Activated CD4-positive, alpha-beta memory T cell treated with anti-CD3 and anti-CD28 coated beads, Interleukin-2, amount 10 ng/mL, durations not matched to agents 7 days and 5 days (primary cell): Measurements from ENCODE around the gene GRK6. TPM values are rescaled to one million over a fixed set of nuclear protein-coding genes. Genes with fewer than 3 reads are reported as not detected.
A peak's percentile ranks its signal among the peaks of the same experiment; 100 is the strongest.

Experiments
- CTCF ChIA-PET: fragments of 350-600 bp; sonication (Branson Sonifier 250); formaldehyde crosslinking; loops from one replicate; lab custom pipeline; 2021; ENCODE audit warnings: antibody characterized with exemption, inconsistent platforms; lab: Charles Lee
- POLR2A ChIA-PET: fragments of 350-600 bp; sonication (Branson Sonifier 250); formaldehyde crosslinking; loops from one replicate; lab custom pipeline; 2021; ENCODE audit warnings: antibody characterized with exemption; lab: Charles Lee
- DNase-seq: peaks from one replicate; pipeline ENCODE4 v3.0.0-alpha.2; 2020
- H3K27ac Mint-ChIP-seq: one replicate; pipeline ENCODE4 v1.8.0; 2021; ENCODE audit warnings: mild to moderate bottlenecking, mixed read lengths
- H3K27me3 Mint-ChIP-seq: one replicate; pipeline ENCODE4 v1.8.0; 2021; ENCODE audit warnings: mixed read lengths
- H3K36me3 Mint-ChIP-seq: one replicate; pipeline ENCODE4 v1.8.0; 2021; ENCODE audit warnings: low read depth, mixed read lengths
- H3K4me1 Mint-ChIP-seq: one replicate; pipeline ENCODE4 v1.8.0; 2021; ENCODE audit warnings: mixed read lengths
- H3K4me3 Mint-ChIP-seq: one replicate; pipeline ENCODE4 v1.8.0; 2021; ENCODE audit warnings: mild to moderate bottlenecking, mixed read lengths
- H3K9me3 Mint-ChIP-seq: one replicate; pipeline ENCODE4 v1.8.0; 2021; ENCODE audit warnings: mixed read lengths
- total RNA-seq, 2 experiments: library from RNA; stranded (reverse); gene quantifications; one replicate each; pipeline ENCODE4 v1.2.3, GENCODE V29; 2021

Gene GRK6
- total RNA-seq, 2 experiments from 2014 or later = 206 to 208 TPM

- H3K27ac Mint-ChIP-seq = peak overlapping the region; percentile 93
- POLR2A ChIA-PET = interaction anchor here (0.7 to 14.9 kb wide), 11 partner anchors 9 to 170 kb away, joined by 3 to 654 read pairs (median 4); partner anchors contain the start of genes F12, PRR7 and RGS14
- H3K27me3 Mint-ChIP-seq = no peaks in the 10 kb centered on the region
- peaks cover 69% of the 10 kb centered on the region for H3K4me1 Mint-ChIP-seq
- CTCF ChIA-PET = interaction anchor here (0.6 to 12.6 kb wide), 14 partner anchors 12 to 119 kb away, joined by 3 to 235 read pairs (median 4); partner anchors contain the start of gene PFN3
- no peaks in the 10 kb centered on the region for H3K9me3 Mint-ChIP-seq
- H3K4me3 Mint-ChIP-seq = peak overlapping the region; percentile 91
- peaks cover 71% of the 10 kb centered on the region for H3K36me3 Mint-ChIP-seq
- DNase-seq = peak; percentile 87
Observed at GRCh38 chr5:177429248-177430040, 3.0 kb downstream of the GRK6 start.

DNA sequence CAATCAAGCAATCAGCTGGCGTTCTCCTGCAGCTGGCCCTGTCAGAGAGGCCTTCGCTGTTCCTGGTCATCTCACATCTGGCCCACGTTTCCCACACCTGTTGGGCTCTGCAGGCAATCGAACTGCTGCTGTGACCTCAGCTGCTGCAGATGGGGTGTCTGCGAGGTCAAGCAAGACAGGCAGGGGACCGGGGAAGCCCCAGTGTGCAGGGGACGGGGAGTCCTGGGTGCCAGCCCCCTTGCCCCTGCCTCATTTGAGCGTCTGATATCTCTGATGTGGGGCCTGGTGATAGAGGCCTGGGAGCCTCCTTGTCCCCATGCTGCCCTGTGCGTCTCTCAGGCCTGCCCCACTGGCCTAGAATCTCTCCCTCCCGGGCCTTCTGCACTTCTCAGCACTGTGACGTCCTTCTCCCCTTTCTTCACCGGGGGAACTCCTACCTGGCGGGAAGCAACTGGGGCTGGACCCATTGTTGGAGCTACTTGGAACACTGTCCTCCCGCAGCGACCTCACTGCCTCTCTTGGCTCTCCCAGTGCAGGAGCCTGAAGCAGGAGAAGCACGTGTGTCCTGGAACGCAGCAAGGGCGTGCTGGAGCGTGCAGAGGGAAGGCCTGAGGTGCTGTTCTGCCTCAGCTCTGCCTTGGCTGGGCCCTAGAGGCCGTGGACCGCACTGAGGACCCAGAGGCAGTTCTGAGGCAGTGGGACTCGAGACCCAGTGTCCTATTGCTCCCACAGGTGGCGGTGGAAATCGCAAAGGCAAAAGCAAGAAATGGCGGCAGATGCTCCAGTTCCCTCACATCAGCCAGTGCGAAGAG lies 3.9 kb downstream of the GRK6 start:
- Mint-ChIP-seq H3K4me1 (peaks cover 68% of the 10 kb centered on the region), H3K27me3 (no peaks in the 10 kb centered on the region), H3K27ac (peak overlapping the region; percentile 93), H3K4me3 (peak overlapping the region; percentile 91), H3K9me3 (no peaks in the 10 kb centered on the region), H3K36me3 (peaks cover 79% of the 10 kb centered on the region)
- ChIA-PET CTCF (interaction anchor here (1.0 to 12.6 kb wide), 12 partner anchors 12 to 120 kb away, joined by 3 to 235 read pairs (median 5); partner anchors contain the start of gene PFN3), POLR2A (interaction anchor here (0.7 to 14.9 kb wide), 12 partner anchors 10 to 124 kb away, joined by 3 to 654 read pairs (median 6); partner anchors contain the start of genes F12, LMAN2 and PRR7)
- no peak for DNase-seq

DNA sequence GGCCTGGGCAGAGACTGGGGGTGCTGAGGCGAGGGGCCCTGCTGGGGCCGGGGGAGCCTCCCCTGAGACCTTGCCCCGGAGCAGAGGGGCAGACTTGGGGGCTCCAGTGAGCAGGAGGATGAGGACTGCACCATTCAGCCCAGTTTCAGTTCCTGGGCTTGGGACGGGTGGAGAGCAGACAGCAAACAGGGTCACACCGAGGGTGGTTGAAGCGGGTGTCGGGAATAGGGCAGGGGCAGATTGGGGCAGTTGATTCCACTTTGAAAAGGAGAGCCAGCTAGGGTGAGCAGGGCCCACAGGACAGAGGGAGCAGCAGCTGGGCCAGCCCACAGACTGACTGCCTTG lies 4.5 kb downstream of the GRK6 start:
- no peak for DNase-seq
- no peaks in the 10 kb centered on the region for H3K9me3 Mint-ChIP-seq
- ChIA-PET CTCF (interaction anchor here (0.9 to 12.6 kb wide), 16 partner anchors 10 to 128 kb away, joined by 3 to 235 read pairs (median 5); partner anchors contain the start of genes PFN3, PRELID1 and RAB24), POLR2A (interaction anchor here (1.0 to 14.9 kb wide), 12 partner anchors 15 to 317 kb away, joined by 3 to 654 read pairs (median 6); partner anchors contain the start of genes F12, LMAN2, PDLIM7 and PRR7)
- no peaks in the 10 kb centered on the region for H3K27me3 Mint-ChIP-seq
- H3K4me1 Mint-ChIP-seq = peaks cover 70% of the 10 kb centered on the region
- peaks cover 85% of the 10 kb centered on the region for H3K36me3 Mint-ChIP-seq
- H3K27ac Mint-ChIP-seq = peak overlapping the region; percentile 93
- peak overlapping the region; percentile 91 for H3K4me3 Mint-ChIP-seq

DNA sequence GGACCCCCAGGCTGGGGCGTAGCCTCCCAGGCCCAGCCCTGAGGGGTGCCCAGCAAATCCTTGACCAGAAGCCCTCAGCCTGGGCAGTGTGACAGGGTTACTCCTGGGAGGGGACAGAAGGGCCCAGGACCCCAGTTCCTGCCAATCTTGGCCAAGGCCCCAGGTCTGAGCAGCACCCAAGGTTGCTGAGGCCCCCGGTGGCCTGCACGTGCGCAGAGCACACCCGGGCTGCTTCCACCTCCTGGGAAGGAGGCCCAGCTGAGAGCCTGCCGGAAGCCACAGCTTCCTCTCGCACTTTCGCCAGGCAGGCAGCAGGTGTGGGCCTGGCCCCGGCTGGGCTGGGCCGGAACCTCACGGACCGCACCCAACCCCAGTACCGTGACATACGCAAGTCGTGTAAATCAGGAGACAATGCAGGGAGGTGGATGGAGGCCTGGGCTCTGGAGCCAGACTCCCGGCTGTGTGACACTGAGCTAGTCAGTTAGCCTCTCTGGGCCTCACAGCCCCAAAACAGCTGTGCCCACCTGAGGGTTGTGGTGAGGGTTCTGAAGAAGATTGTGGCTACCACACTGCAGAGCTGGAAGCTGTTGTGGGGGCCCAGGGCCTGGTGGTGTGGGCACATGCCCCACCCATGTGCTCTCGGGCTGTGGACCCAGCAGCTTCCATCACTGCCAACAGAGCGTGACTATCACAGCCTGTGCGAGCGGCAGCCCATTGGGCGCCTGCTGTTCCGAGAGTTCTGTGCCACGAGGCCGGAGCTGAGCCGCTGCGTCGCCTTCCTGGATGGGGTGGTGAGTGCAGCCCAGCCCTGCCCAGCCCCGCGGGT lies 5.1 kb downstream of the GRK6 start:
- H3K27me3 Mint-ChIP-seq = no peaks in the 10 kb centered on the region
- ChIA-PET CTCF (interaction anchor here (0.8 to 12.6 kb wide), 20 partner anchors 9 to 128 kb away, joined by 3 to 235 read pairs (median 5); partner anchors contain the start of genes PFN3, PRELID1 and RAB24), POLR2A (interaction anchor here (0.7 to 14.9 kb wide), 17 partner anchors 8 to 317 kb away, joined by 3 to 654 read pairs (median 6); partner anchors contain the start of genes F12, LMAN2, PDLIM7 and PRELID1)
- H3K27ac Mint-ChIP-seq = peak overlapping the region; percentile 93
- peaks cover 72% of the 10 kb centered on the region for H3K4me1 Mint-ChIP-seq
- H3K9me3 Mint-ChIP-seq = no peaks in the 10 kb centered on the region
- peak; percentile 89 for DNase-seq
- peak overlapping the region; percentile 91 for H3K4me3 Mint-ChIP-seq
- peaks cover 88% of the 10 kb centered on the region for H3K36me3 Mint-ChIP-seq

DNA sequence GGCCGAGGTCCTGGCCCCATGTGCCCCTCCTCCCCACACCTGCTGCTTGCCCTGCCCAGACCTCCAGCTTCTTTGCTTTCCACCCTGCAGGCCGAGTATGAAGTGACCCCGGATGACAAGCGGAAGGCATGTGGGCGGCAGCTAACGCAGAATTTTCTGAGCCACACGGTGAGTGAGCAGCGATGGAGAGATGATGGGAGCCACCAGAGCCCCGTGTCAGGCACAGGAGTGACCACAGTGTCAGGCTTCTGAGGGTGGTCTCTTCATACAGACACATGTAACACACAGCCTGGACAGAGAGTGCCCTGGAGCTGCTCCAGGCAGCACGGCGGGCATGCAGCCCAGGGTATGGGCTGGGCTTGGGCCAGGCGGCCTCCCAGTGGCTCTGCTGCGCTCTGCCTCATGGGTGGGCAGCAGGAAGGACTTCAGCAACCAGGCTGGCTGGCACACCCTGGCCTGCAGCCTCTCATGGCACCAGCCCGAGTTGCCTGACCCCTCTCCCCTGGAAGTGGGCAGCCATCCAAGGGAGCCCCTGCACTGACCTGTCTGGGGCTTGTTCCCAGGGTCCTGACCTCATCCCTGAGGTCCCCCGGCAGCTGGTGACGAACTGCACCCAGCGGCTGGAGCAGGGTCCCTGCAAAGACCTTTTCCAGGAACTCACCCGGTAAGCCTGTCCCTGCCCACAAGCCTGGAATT lies 5.8 kb downstream of the GRK6 start:
- POLR2A ChIA-PET = interaction anchor here (0.7 to 14.9 kb wide), 17 partner anchors 9 to 318 kb away, joined by 3 to 654 read pairs (median 6); partner anchors contain the start of genes F12, LMAN2, PDLIM7 and PRELID1
- DNase-seq = no peak
- peaks cover 78% of the 10 kb centered on the region for H3K4me1 Mint-ChIP-seq

GRCh38 chr5:177432839-177433657 lies 6.6 kb downstream of the GRK6 start:
- peaks cover 94% of the 10 kb centered on the region for H3K36me3 Mint-ChIP-seq
- H3K4me1 Mint-ChIP-seq = peaks cover 84% of the 10 kb centered on the region
- no peaks in the 10 kb centered on the region for H3K9me3 Mint-ChIP-seq
- ChIA-PET CTCF (interaction anchor here (1.0 to 12.6 kb wide), 7 partner anchors 12 to 62 kb away, joined by 3 to 235 read pairs (median 6); partner anchors contain the start of gene PFN3), POLR2A (interaction anchor here (1.2 to 14.9 kb wide), 9 partner anchors 10 to 159 kb away, joined by 3 to 654 read pairs (median 10); partner anchors contain the start of genes F12, LMAN2, PRELID1 and PRR7)
- DNase-seq = no peak
- H3K27me3 Mint-ChIP-seq = no peaks in the 10 kb centered on the region
- peak overlapping the region; percentile 56 for H3K4me3 Mint-ChIP-seq
- H3K27ac Mint-ChIP-seq = peak overlapping the region; percentile 93

More for the DNA sequence above, 5.8 kb downstream of the GRK6 start:
- Mint-ChIP-seq H3K36me3 (peaks cover 94% of the 10 kb centered on the region), H3K9me3 (no peaks in the 10 kb centered on the region), H3K4me3 (peak overlapping the region; percentile 91), H3K27ac (peak overlapping the region; percentile 93), H3K27me3 (no peaks in the 10 kb centered on the region)
- CTCF ChIA-PET = interaction anchor here (0.8 to 12.6 kb wide), 21 partner anchors 8 to 129 kb away, joined by 3 to 235 read pairs (median 4); partner anchors contain the start of genes PFN3, PRELID1 and RAB24

DNA sequence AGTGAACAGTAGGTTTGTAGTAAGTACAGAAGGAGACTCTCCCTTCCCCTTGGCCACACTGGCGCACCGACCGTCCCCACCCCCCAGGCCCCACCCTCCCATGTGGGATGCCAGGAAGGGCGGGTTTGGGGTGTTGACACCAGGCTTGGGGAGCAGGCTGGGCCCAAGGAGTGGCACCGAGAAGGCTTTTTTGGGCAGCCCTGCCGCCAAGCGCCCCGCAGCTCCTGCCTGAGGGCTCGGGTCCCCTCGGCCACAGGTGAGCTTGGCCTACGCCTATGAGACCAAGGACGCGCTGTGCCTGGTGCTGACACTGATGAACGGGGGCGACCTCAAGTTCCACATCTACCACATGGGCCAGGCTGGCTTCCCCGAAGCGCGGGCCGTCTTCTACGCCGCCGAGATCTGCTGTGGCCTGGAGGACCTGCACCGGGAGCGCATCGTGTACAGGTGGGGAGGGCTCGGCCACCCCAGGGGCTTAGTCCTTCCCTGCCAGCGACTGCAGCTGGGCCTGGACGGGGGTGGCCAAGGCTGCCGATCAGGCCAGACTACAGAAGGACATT lies 7.3 kb downstream of the GRK6 start:
- DNase-seq = no peak
- ChIA-PET CTCF (interaction anchor here (1.0 to 12.6 kb wide), 9 partner anchors 8 to 63 kb away, joined by 3 to 235 read pairs (median 10); partner anchors contain the start of gene PFN3), POLR2A (interaction anchor here (0.8 to 14.9 kb wide), 8 partner anchors 10 to 315 kb away, joined by 3 to 654 read pairs (median 3); partner anchors contain the start of genes F12, LMAN2 and PRR7)
- Mint-ChIP-seq H3K4me1 (peaks cover 88% of the 10 kb centered on the region), H3K9me3 (no peaks in the 10 kb centered on the region), H3K4me3 (no peak overlapping the region), H3K27ac (peak overlapping the region; percentile 93), H3K36me3 (peaks cover 95% of the 10 kb centered on the region), H3K27me3 (no peaks in the 10 kb centered on the region)

GRCh38 chr5:177434437-177434836 lies 8.0 kb downstream of the GRK6 start:
- Mint-ChIP-seq H3K4me1 (peaks cover 85% of the 10 kb centered on the region), H3K36me3 (peaks cover 93% of the 10 kb centered on the region), H3K4me3 (peak overlapping the region; percentile 58), H3K27ac (peak overlapping the region; percentile 86), H3K9me3 (no peaks in the 10 kb centered on the region), H3K27me3 (no peaks in the 10 kb centered on the region)
- DNase-seq = peak; percentile 67
- CTCF ChIA-PET = interaction anchor here (0.9 to 12.6 kb wide), 6 partner anchors 9 to 44 kb away, joined by 3 to 235 read pairs (median 7); partner anchors contain the start of gene PFN3
- POLR2A ChIA-PET = interaction anchor here (0.6 to 14.9 kb wide), 8 partner anchors 8 to 316 kb away, joined by 3 to 654 read pairs (median 4); partner anchors contain the start of genes F12, GRK6, LMAN2 and PRR7

DNA sequence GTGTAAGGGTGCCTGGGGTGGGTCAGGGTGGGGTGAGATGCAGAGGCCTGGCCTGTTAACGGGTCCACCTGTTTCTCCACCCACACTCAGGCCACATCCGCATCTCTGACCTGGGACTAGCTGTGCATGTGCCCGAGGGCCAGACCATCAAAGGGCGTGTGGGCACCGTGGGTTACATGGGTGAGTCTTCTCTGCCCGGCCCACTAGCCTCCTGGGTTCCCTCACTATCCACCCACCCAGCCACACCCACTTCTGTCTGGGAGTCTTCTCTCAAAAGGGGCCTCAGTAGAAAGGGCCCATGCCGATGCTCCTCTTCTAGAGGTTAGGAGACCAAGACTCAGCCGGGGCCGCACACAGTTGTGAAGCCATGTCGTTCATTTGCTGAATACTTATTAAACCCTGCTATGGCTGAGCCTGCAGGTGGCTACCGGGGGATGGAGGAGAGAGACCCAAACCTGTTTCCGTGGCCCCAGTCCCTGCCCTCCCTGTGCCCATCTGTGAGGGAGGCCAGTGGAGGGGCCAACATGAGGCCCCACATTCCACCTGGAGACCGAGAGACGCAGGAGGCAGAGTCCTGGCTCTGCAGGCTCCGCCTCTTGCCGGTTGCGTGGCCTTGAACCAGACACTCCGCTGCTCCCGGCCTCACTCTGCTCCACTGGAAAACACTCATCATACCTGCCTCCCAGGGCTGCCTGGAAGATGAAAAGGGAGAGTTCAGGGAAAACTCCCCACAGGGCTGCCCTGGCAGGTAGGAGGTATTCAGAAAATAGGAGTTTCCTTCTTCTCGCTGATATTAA lies 8.7 kb downstream of the GRK6 start:
- ChIA-PET CTCF (interaction anchor here (0.9 to 12.6 kb wide), 6 partner anchors 9 to 45 kb away, joined by 3 to 235 read pairs (median 7); partner anchors contain the start of gene PFN3), POLR2A (interaction anchor here (0.6 to 14.9 kb wide), 8 partner anchors 9 to 316 kb away, joined by 3 to 654 read pairs (median 12); partner anchors contain the start of genes F12, GRK6 and PRR7)
- peaks cover 85% of the 10 kb centered on the region for H3K4me1 Mint-ChIP-seq
- H3K27me3 Mint-ChIP-seq = no peaks in the 10 kb centered on the region
- no peak overlapping the region for H3K4me3 Mint-ChIP-seq
- no peak for DNase-seq
- H3K9me3 Mint-ChIP-seq = no peaks in the 10 kb centered on the region
- peaks cover 94% of the 10 kb centered on the region for H3K36me3 Mint-ChIP-seq
- peak overlapping the region; percentile 6 for H3K27ac Mint-ChIP-seq
